Astrocyte of the spinal cord (primary cell): ENCODE data around the gene SLC12A3.

ENCODE experiments used
- DNase-seq: peaks from one replicate; pipeline ENCODE4 v3.0.0; 2011; ENCODE audit warnings: low read depth, low spot score
- H3K4me3 ChIP-seq: 2 replicates; pipeline ENCODE4 v1.5.1; 2011; ENCODE audit warnings: low read depth, mild to moderate bottlenecking, low read length, moderate library complexity
- CTCF ChIP-seq: IDR thresholded peaks from 2 replicates; pipeline ENCODE4 v1.5.1; 2012; ENCODE audit warnings: low read depth, mild to moderate bottlenecking, low read length, inconsistent platforms
- in situ Hi-C: cut with HindIII; loops from 2 replicates; pipeline ENCODE4 v1.10.0; 2017; ENCODE audit warnings: low sequenced_read_pairs

SLC12A3 gene

GRCh38 chr16:56916571-56917403, 51.8 kb downstream of the SLC12A3 start:
- no peak for DNase-seq
- in situ Hi-C loops: no loop called here

GRCh38 chr16:56918467-56919012, 53.5 kb downstream of the SLC12A3 start:
- no peak for TF ChIP-seq CTCF
- DNase-seq: no peak
- no peak overlapping the region for H3K4me3 ChIP-seq
- in situ Hi-C loops: no loop called here

More at GRCh38 chr16:56916571-56917403, 51.8 kb downstream of the SLC12A3 start:
- TF ChIP-seq CTCF: no peak
- no peak overlapping the region for H3K4me3 ChIP-seq

DNA sequence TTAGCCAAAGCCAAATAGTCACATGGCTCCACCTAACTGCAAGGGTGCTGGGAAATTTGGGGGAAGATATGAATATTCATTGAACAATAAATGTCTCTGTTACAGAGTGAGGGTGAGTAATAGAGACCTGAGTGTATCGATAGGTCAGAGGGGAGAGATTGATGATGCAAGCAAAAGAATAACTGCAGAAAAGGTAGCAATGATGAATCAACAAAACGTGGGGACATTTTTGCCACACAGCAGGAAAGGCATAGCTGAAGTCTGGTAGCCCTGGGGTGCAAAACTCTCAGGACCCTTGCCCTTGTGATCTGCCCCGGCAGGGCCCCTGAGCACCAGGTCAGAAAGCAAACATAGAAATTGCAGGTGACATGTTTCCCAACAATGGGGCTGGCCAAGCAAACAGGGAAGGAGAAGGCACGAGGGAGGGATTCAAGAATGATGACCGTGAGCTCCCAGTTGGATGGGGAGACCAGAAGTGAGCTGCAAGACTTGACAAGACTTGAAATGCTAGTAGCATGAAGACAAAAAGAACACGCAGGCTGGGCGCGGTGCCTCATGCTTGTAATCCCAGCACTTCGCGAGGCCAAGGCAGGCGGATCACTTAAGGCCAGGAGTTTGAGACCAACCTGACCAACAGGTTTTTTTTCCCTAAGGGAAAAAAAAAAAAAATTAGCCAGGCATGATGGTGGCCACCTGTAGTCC, 54.2 kb downstream of the SLC12A3 start:
- H3K4me3 ChIP-seq: no peak overlapping the region
- TF ChIP-seq CTCF: no peak
- in situ Hi-C loops: no loop called here
- DNase-seq: no peak

DNA sequence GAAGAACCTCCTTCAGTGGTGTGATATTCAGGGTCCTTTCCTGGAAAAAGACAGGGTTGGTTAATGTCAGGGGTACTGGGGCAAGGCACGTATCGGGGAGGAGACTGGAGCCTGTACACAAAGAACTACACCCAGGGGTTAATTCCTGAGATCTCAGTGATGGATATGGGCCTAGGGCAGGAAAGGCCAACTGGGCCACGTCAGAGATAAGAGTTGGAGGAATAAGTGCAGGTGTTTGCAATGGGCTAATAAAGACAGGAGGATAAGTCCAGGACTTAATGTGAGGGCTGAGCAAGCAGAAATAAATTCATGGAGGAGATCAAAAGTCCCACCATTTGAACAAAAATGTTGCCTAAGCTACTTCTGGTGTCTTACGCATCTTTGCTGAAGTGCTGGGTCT, 56.6 kb downstream of the SLC12A3 start:
- in situ Hi-C loops: no loop called here
- TF ChIP-seq CTCF: no peak
- H3K4me3 ChIP-seq: no peak overlapping the region
- DNase-seq: no peak

- DNase-seq: no peak
- TF ChIP-seq CTCF: no peak
- in situ Hi-C loops: no loop called here
- no peak overlapping the region for H3K4me3 ChIP-seq
Measured at GRCh38 chr16:56923481-56924091, 58.6 kb downstream of the SLC12A3 start.

DNA sequence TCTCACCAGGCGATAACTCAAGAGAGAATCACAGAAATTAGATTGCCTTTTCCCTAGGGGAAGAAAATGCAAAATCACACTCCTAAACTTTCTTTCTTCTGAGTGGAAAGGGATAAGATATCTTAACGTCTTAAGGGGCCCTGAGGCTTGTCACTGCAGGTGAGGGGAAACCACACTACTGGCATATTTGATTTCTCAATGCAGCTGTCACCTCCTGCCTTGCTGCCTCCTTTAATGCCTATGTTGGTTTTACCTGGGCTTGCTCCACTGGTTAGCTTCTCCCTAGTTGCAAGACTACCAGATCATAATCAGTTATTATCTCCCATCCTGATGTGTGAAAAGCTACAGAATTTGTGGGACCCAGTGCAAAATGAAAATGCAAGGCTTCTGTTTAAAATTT, 62.5 kb downstream of the SLC12A3 start:
- no peak for TF ChIP-seq CTCF
- no peak overlapping the region for H3K4me3 ChIP-seq
- no peak for DNase-seq
- in situ Hi-C loops: no loop called here
